Muscle of arm (tissue), 12 donors: ENCODE results near the gene SDHAF1. TPM values are rescaled to one million over a fixed set of nuclear protein-coding genes. Genes with fewer than 3 reads are reported as not detected.

Experiments
- polyA plus RNA-seq, 12 donors: library from polyadenylated mRNA; unstranded; fragments of 120-200 nt; gene quantifications; one replicate each; pipeline ENCODE4 v1.2.1, GENCODE V29; 2013; ENCODE audit not compliant: insufficient read length in 12 of 12

Gene SDHAF1
- polyA plus RNA-seq, 12 donors, result 9.1 to 24.4 (median 10.9) TPM; not detected in 1

Other genes with a start within 250 kb of the SDHAF1 start
- gene U2AF1L4, start 249.8 kb upstream of the SDHAF1 start, polyA plus RNA-seq, result 10 to 100 TPM in 11 of 12 donors, not detected in 1; 10.6 to 36.2 (median 13.0) TPM
- 10 to 100 TPM in 11 of 12 donors, not detected in 1; 30.3 to 54.5 (median 37.3) TPM for gene PSENEN, start 249.5 kb upstream of the SDHAF1 start, polyA plus RNA-seq
- 10 to 100 TPM in 2 of 12 donors, 1 to 10 TPM in 8, not detected in 2; 5.3 to 11.3 (median 9.5) TPM for gene LIN37, start 246.6 kb upstream of the SDHAF1 start, polyA plus RNA-seq
- 1,000 to 10,000 TPM in 1 of 12 donors, 100 to 1,000 TPM in 11; 347 to 1,124 (median 629) TPM for gene HSPB6, start 238.2 kb upstream of the SDHAF1 start, polyA plus RNA-seq
- gene PROSER3, start 237.0 kb upstream of the SDHAF1 start, polyA plus RNA-seq, result 10 to 100 TPM in 8 of 12 donors, 1 to 10 TPM in 3, not detected in 1; 7.1 to 30.4 (median 13.7) TPM
- 10 to 100 TPM in 11 of 12 donors, not detected in 1; 10.5 to 29.8 (median 15.8) TPM for gene ARHGAP33, start 219.6 kb upstream of the SDHAF1 start, polyA plus RNA-seq
- gene PRODH2, start 182.3 kb upstream of the SDHAF1 start, polyA plus RNA-seq, result under 1 TPM in 1 of 12 donors, not detected in 11; 0.80 TPM
- gene NPHS1, start 142.7 kb upstream of the SDHAF1 start, polyA plus RNA-seq, result under 1 TPM in 9 of 12 donors, not detected in 3; 0.06 to 0.97 (median 0.29) TPM
- gene KIRREL2, start 138.3 kb upstream of the SDHAF1 start, polyA plus RNA-seq, result under 1 TPM in 10 of 12 donors, not detected in 2; 0.18 to 0.55 (median 0.27) TPM
- 10 to 100 TPM in 1 of 12 donors, 1 to 10 TPM in 10, not detected in 1; 3.4 to 33.6 (median 5.8) TPM for gene APLP1, start 126.6 kb upstream of the SDHAF1 start, polyA plus RNA-seq
- gene NFKBID, start 94.6 kb upstream of the SDHAF1 start, polyA plus RNA-seq, result 1 to 10 TPM in 6 of 12 donors, under 1 TPM in 4, not detected in 2; 0.82 to 8.5 (median 1.3) TPM
- gene HCST, start 92.7 kb upstream of the SDHAF1 start, polyA plus RNA-seq, result 1 to 10 TPM in 10 of 12 donors, not detected in 2; 3.1 to 7.7 (median 5.1) TPM
- 10 to 100 TPM in 11 of 12 donors, not detected in 1; 11.8 to 33.6 (median 12.5) TPM for gene TYROBP, start 86.9 kb upstream of the SDHAF1 start, polyA plus RNA-seq
- 10 to 100 TPM in 1 of 12 donors, 1 to 10 TPM in 10, not detected in 1; 4.2 to 13.9 (median 7.6) TPM for gene LRFN3, start 58.8 kb upstream of the SDHAF1 start, polyA plus RNA-seq
- 1 to 10 TPM in 1 of 12 donors, under 1 TPM in 10, not detected in 1; 0.08 to 6.3 (median 0.65) TPM for gene SYNE4, start 13.6 kb downstream of the SDHAF1 start, polyA plus RNA-seq
- gene ALKBH6, start 19.0 kb downstream of the SDHAF1 start, polyA plus RNA-seq, result 10 to 100 TPM in 2 of 12 donors, 1 to 10 TPM in 8, not detected in 2; 6.7 to 13.1 (median 7.8) TPM
- 10 to 100 TPM in 11 of 12 donors, not detected in 1; 13.4 to 88.9 (median 18.1) TPM for gene CLIP3, start 37.7 kb downstream of the SDHAF1 start, polyA plus RNA-seq
- 10 to 100 TPM in 2 of 12 donors, 1 to 10 TPM in 9, not detected in 1; 5.8 to 17.9 (median 8.1) TPM for gene THAP8, start 59.1 kb downstream of the SDHAF1 start, polyA plus RNA-seq
- gene WDR62, start 59.7 kb downstream of the SDHAF1 start, polyA plus RNA-seq, result 1 to 10 TPM in 11 of 12 donors, not detected in 1; 2.2 to 4.9 (median 3.1) TPM
- not detected for gene OVOL3, start 116.0 kb downstream of the SDHAF1 start, polyA plus RNA-seq
- gene POLR2I, start 119.7 kb downstream of the SDHAF1 start, polyA plus RNA-seq, result 10 to 100 TPM in 10 of 12 donors, not detected in 2; 29.0 to 50.0 (median 39.8) TPM
- 10 to 100 TPM in 11 of 12 donors, not detected in 1; 54.6 to 85.5 (median 75.2) TPM for gene TBCB, start 120.3 kb downstream of the SDHAF1 start, polyA plus RNA-seq
- gene CAPNS1, start 144.9 kb downstream of the SDHAF1 start, polyA plus RNA-seq, result 100 to 1,000 TPM in 11 of 12 donors, not detected in 1; 277 to 639 (median 505) TPM
- gene COX7A1, start 157.3 kb downstream of the SDHAF1 start, polyA plus RNA-seq, result 100 to 1,000 TPM in 10 of 12 donors, 10 to 100 TPM in 1, not detected in 1; 89.0 to 273 (median 210) TPM
- gene ZNF565, start 219.5 kb downstream of the SDHAF1 start, polyA plus RNA-seq, result 1 to 10 TPM in 10 of 12 donors, not detected in 2; 4.8 to 9.2 (median 6.3) TPM
- 10 to 100 TPM in 11 of 12 donors, not detected in 1; 52.2 to 87.8 (median 74.5) TPM for gene ZNF146, start 219.9 kb downstream of the SDHAF1 start, polyA plus RNA-seq